GM12878 (cell line): ENCODE measurements around the gene ABR.

Source experiments
- CHD4 ChIP-seq: fragments of 200-600 bp; sonication (generic); IDR thresholded peaks from 2 replicates; pipeline ENCODE4 v1.6.1; 2016; ENCODE audit warnings: mild to moderate bottlenecking
- EP300 ChIP-seq, 2 experiments: fragments of 150-350 bp in 1 of 2; IDR thresholded peaks; 2 replicates each; pipeline ENCODE4 v1.6.1; 2011 to 2012; ENCODE audit warnings: low read depth in 2 of 2, low read length in 2 of 2, borderline replicate concordance in 1 of 2, improper control_type of control experiment in 1 of 2, inconsistent platforms in 1 of 2; ENCODE audit not compliant: control insufficient read depth in 1 of 2
- TF ChIP-seq, protein P1 (sequence below), 3 experiments: IDR thresholded peaks in 2 of 3; conservative IDR thresholded peaks in 1 of 3; 2 replicates each; pipeline ENCODE4 v1.5.1; 2011; ENCODE audit warnings: low read depth in 3 of 3, low read length in 3 of 3, mild to moderate bottlenecking in 3 of 3, control low read depth in 2 of 3, moderate library complexity in 2 of 3, inconsistent platforms in 1 of 3, mixed read lengths in 1 of 3; ENCODE audit not compliant: control insufficient read depth in 2 of 3, insufficient read depth in 1 of 3; ENCODE audit errors: extremely low read depth in 1 of 3
- TF ChIP-seq, protein P2 (sequence below): IDR thresholded peaks from 2 replicates; pipeline ENCODE4 v1.6.1; 2012; ENCODE audit warnings: low read depth, low read length, improper control_type of control experiment

DNA sequence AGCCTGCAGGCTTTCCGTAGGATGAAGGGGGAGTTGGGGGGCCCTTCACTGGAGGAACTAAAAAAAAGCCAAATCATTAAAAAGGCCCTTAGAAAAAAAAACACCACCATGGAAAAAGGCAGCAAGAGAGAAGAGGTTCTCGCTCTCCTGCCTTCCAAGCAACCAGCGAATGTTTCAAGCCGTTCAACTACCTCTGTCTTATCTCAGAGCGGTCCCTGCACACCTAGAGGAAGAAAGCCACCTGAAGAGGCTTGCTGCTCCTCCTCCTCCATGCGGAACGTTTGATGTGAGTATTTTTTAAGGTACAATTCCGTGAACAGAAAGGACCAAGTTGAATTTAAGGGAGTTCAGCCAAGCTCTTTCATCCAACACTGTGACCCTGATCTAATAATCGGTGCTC is 209.4 kb downstream of the ABR start:
- TF ChIP-seq, protein P1, sequence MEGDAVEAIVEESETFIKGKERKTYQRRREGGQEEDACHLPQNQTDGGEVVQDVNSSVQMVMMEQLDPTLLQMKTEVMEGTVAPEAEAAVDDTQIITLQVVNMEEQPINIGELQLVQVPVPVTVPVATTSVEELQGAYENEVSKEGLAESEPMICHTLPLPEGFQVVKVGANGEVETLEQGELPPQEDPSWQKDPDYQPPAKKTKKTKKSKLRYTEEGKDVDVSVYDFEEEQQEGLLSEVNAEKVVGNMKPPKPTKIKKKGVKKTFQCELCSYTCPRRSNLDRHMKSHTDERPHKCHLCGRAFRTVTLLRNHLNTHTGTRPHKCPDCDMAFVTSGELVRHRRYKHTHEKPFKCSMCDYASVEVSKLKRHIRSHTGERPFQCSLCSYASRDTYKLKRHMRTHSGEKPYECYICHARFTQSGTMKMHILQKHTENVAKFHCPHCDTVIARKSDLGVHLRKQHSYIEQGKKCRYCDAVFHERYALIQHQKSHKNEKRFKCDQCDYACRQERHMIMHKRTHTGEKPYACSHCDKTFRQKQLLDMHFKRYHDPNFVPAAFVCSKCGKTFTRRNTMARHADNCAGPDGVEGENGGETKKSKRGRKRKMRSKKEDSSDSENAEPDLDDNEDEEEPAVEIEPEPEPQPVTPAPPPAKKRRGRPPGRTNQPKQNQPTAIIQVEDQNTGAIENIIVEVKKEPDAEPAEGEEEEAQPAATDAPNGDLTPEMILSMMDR (IDR thresholded peaks at IDR 0.05 in 2 of 3, conservative IDR thresholded peaks at IDR 0.05 in 1 of 3; ENCODE audit: control insufficient read depth in 2 of 3, extremely low read depth in 1 of 3, insufficient read depth in 1 of 3, low read depth in 3 of 3, low read length in 3 of 3): no peak
- TF ChIP-seq EP300 (IDR thresholded peaks at IDR 0.05; ENCODE audit: borderline replicate concordance in 1 of 2, control insufficient read depth in 1 of 2, low read depth in 2 of 2, low read length in 2 of 2): no peak
- TF ChIP-seq CHD4: no peak
- TF ChIP-seq, protein P2, sequence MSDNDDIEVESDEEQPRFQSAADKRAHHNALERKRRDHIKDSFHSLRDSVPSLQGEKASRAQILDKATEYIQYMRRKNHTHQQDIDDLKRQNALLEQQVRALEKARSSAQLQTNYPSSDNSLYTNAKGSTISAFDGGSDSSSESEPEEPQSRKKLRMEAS: no peak
